Activated CD4-positive, alpha-beta T cell treated with anti-CD3 and anti-CD28 coated beads for 36 hours (primary cell): ENCODE results near the gene PPP2R3C. TPM values are rescaled to one million over a fixed set of nuclear protein-coding genes. Genes with fewer than 3 reads are reported as not detected.
"Not testable (repeated sequence)": the region's sequence is repeated elsewhere in the genome, so short reads cannot be mapped to it uniquely, and the experiment has no call there.

Experiments
- ATAC-seq: fragments of 200-7000 bp; cut with Tn5 transposase; one replicate; pipeline ENCODE4 v1.10.0; 2021; ENCODE audit warnings: mild to moderate bottlenecking, moderate library complexity
- CTCF ChIA-PET: fragments of 350-600 bp; sonication (Branson Sonifier 250); formaldehyde crosslinking; loops from one replicate; lab custom pipeline; 2021; ENCODE audit warnings: antibody characterized with exemption; lab: Charles Lee
- POLR2A ChIA-PET: fragments of 350-600 bp; sonication (Branson Sonifier 250); formaldehyde crosslinking; loops from one replicate; lab custom pipeline; 2021; ENCODE audit warnings: antibody characterized with exemption, inconsistent platforms; lab: Charles Lee
- DNase-seq: peaks from one replicate; pipeline ENCODE4 v3.0.0-alpha.2; 2020
- H3K27ac Mint-ChIP-seq: one replicate; pipeline ENCODE4 v1.8.0; 2021; ENCODE audit warnings: mixed read lengths
- H3K27me3 Mint-ChIP-seq: one replicate; pipeline ENCODE4 v1.8.0; 2021; ENCODE audit warnings: mixed read lengths
- H3K36me3 Mint-ChIP-seq: one replicate; pipeline ENCODE4 v1.8.0; 2021; ENCODE audit warnings: low read depth, mixed read lengths
- H3K4me1 Mint-ChIP-seq: one replicate; pipeline ENCODE4 v1.8.0; 2021; ENCODE audit warnings: mixed read lengths
- H3K4me3 Mint-ChIP-seq: one replicate; pipeline ENCODE4 v1.8.0; 2021; ENCODE audit warnings: mild to moderate bottlenecking, moderate library complexity, mixed read lengths
- H3K9me3 Mint-ChIP-seq: one replicate; pipeline ENCODE4 v1.8.0; 2021; ENCODE audit warnings: low read depth, mixed read lengths
- intact Hi-C, 2 experiments: fragments of 100-400 bp; cut with DNase I in 1 of 2; cut with micrococcal nuclease in 1 of 2; formaldehyde crosslinking; loops; one replicate each; pipeline versions ENCODE4 v1.14.2 to v1.15.1; 2022 to 2024; cut with DNase I, micrococcal nuclease
- total RNA-seq, 2 experiments: library from RNA; stranded (reverse); gene quantifications; one replicate each; pipeline ENCODE4 v1.2.3, GENCODE V29; 2021

PPP2R3C gene
- total RNA-seq, 2 experiments from 2014 or later, result 43.8 to 53.5 TPM

- H3K27ac Mint-ChIP-seq, CTCF ChIA-PET, intact Hi-C loops, H3K27me3 Mint-ChIP-seq, H3K4me1 Mint-ChIP-seq, H3K4me3 Mint-ChIP-seq, DNase-seq, ATAC-seq, H3K9me3 Mint-ChIP-seq: not testable (repeated sequence)
- peaks cover 16% of the 10 kb centered on the region for H3K36me3 Mint-ChIP-seq
- POLR2A ChIA-PET, result interaction anchor here (0.6 kb wide), 1 partner anchor 82 kb away, joined by 5 read pairs; no protein-coding TSS in a partner anchor
Measured at GRCh38 chr14:35065731-35066130, 56.1 kb downstream of the PPP2R3C start.

GRCh38 chr14:35061113-35061791, 60.5 kb downstream of the PPP2R3C start:
- H3K27me3 Mint-ChIP-seq, H3K4me3 Mint-ChIP-seq, H3K4me1 Mint-ChIP-seq, intact Hi-C loops, H3K9me3 Mint-ChIP-seq, ATAC-seq, H3K27ac Mint-ChIP-seq, DNase-seq, POLR2A ChIA-PET: not testable (repeated sequence)
- peaks cover 18% of the 10 kb centered on the region for H3K36me3 Mint-ChIP-seq
- CTCF ChIA-PET, result interaction anchor here (0.6 kb wide), 3 partner anchors 138 to 468 kb away, joined by 3 to 4 read pairs (median 3); no protein-coding TSS in a partner anchor

- no peak overlapping the region for H3K27ac Mint-ChIP-seq
- no peak for DNase-seq
- intact Hi-C loops, result no loop called here
- peaks cover 30% of the 10 kb centered on the region for H3K36me3 Mint-ChIP-seq
- ATAC-seq, result no peak
- no peaks in the 10 kb centered on the region for H3K9me3 Mint-ChIP-seq
- ChIA-PET POLR2A (no interaction called here), CTCF (no interaction called here)
- H3K27me3 Mint-ChIP-seq, result no peaks in the 10 kb centered on the region
- no peak overlapping the region for H3K4me3 Mint-ChIP-seq
- peaks cover 9% of the 10 kb centered on the region for H3K4me1 Mint-ChIP-seq
Measured at GRCh38 chr14:35052637-35053036, 69.2 kb downstream of the PPP2R3C start.

GRCh38 chr14:35051796-35052195, 70.0 kb downstream of the PPP2R3C start:
- CTCF ChIA-PET, result no interaction called here
- no peak overlapping the region for H3K27ac Mint-ChIP-seq
- no peak for DNase-seq
- H3K4me1 Mint-ChIP-seq, result peaks cover 12% of the 10 kb centered on the region
- POLR2A ChIA-PET, result no interaction called here
- no peaks in the 10 kb centered on the region for H3K9me3 Mint-ChIP-seq
- H3K4me3 Mint-ChIP-seq, result no peak overlapping the region
- H3K27me3 Mint-ChIP-seq, result no peaks in the 10 kb centered on the region
- ATAC-seq, result no peak
- peaks cover 27% of the 10 kb centered on the region for H3K36me3 Mint-ChIP-seq
- intact Hi-C loops, result no loop called here

GRCh38 chr14:35050652-35051051, 71.1 kb downstream of the PPP2R3C start:
- ATAC-seq (no peak), DNase-seq (no peak)
- intact Hi-C loops, result no loop called here
- Mint-ChIP-seq H3K27me3 (no peaks in the 10 kb centered on the region), H3K9me3 (no peaks in the 10 kb centered on the region), H3K4me1 (peaks cover 14% of the 10 kb centered on the region), H3K27ac (no peak overlapping the region), H3K36me3 (peaks cover 25% of the 10 kb centered on the region), H3K4me3 (no peak overlapping the region)
- CTCF ChIA-PET, result interaction anchor here (0.6 to 1.1 kb wide), 3 partner anchors 14 to 177 kb away, joined by 3 to 4 read pairs (median 3); no protein-coding TSS in a partner anchor
- POLR2A ChIA-PET, result no interaction called here

GRCh38 chr14:35047976-35048513, 73.7 kb downstream of the PPP2R3C start:
- ATAC-seq, result no peak
- Mint-ChIP-seq H3K27ac (peak overlapping the region; percentile 53), H3K4me3 (peak overlapping the region; percentile 95), H3K9me3 (no peaks in the 10 kb centered on the region), H3K4me1 (peaks cover 23% of the 10 kb centered on the region), H3K27me3 (no peaks in the 10 kb centered on the region), H3K36me3 (peaks cover 21% of the 10 kb centered on the region)
- intact Hi-C loops, result loop anchor here (2.0 to 10.0 kb wide), 7 partner anchors 75 to 1267 kb away; partner anchors contain the start of genes PSMA6 (in 2 of the 2), PRORP (in 1 of the 2) and RALGAPA1 (in 1 of the 2)
- POLR2A ChIA-PET, result interaction anchor here (0.6 kb wide), 1 partner anchor 355 kb away, joined by 3 read pairs; no protein-coding TSS in a partner anchor
- CTCF ChIA-PET, result no interaction called here
- no peak for DNase-seq

- DNase-seq (no peak), ATAC-seq (peak; percentile 23)
- Mint-ChIP-seq H3K27me3 (no peaks in the 10 kb centered on the region), H3K9me3 (no peaks in the 10 kb centered on the region), H3K4me3 (peak overlapping the region; percentile 95), H3K36me3 (peaks cover 20% of the 10 kb centered on the region), H3K27ac (peak overlapping the region; percentile 95), H3K4me1 (peaks cover 23% of the 10 kb centered on the region)
- ChIA-PET CTCF (interaction anchor here (0.6 to 2.2 kb wide), 8 partner anchors 10 to 324 kb away, joined by 3 to 6 read pairs (median 4); partner anchors contain the start of gene BAZ1A), POLR2A (interaction anchor here (0.6 to 2.3 kb wide), 5 partner anchors 48 to 370 kb away, joined by 3 to 21 read pairs (median 17); partner anchors contain the start of genes PPP2R3C, PRORP and SRP54)
- intact Hi-C loops, result loop anchor here (1.0 to 10.0 kb wide), 15 partner anchors 65 to 1268 kb away; partner anchors contain the start of genes PRORP (in 2 of the 2), PSMA6 (in 2 of the 2), RALGAPA1 (in 2 of the 2) and SRP54 (in 2 of the 2)
Measured at GRCh38 chr14:35046751-35047536, 74.8 kb downstream of the PPP2R3C start.

- peak within 1 kb of the TSS; percentile 99 for H3K27ac Mint-ChIP-seq
- H3K4me3 Mint-ChIP-seq, result peak within 1 kb of the TSS; percentile 95
- ChIA-PET CTCF (interaction anchor here (0.6 to 2.2 kb wide), 7 partner anchors 10 to 323 kb away, joined by 3 to 6 read pairs (median 4); partner anchors contain the start of gene BAZ1A), POLR2A (interaction anchor here (0.5 to 2.3 kb wide), 13 partner anchors 15 to 370 kb away, joined by 3 to 21 read pairs (median 5); partner anchors contain the start of genes BAZ1A, NFKBIA, PPP2R3C and PRORP)
- ATAC-seq (peak; percentile 94), DNase-seq (peak; percentile 100)
- no peaks in the 10 kb centered on the region for H3K27me3 Mint-ChIP-seq
- intact Hi-C loops, result loop anchor here (1.0 to 10.0 kb wide), 15 partner anchors 64 to 1269 kb away; partner anchors contain the start of genes PRORP (in 2 of the 2), PSMA6 (in 2 of the 2), RALGAPA1 (in 2 of the 2) and SRP54 (in 2 of the 2)
- H3K4me1 Mint-ChIP-seq, result peaks cover 23% of the 10 kb centered on the region
- peaks cover 20% of the 10 kb centered on the region for H3K36me3 Mint-ChIP-seq
- H3K9me3 Mint-ChIP-seq, result no peaks in the 10 kb centered on the region
Measured at GRCh38 chr14:35046048-35046750, 75.6 kb downstream of the PPP2R3C start, which contains the start of gene FAM177A1. FAM177A1 (plus strand) TSS chr14:35046272; CDS start chr14:35046464, 192 bp downstream.

GRCh38 chr14:35045798-35046047, 76.1 kb downstream of the PPP2R3C start:
- H3K4me1 Mint-ChIP-seq, result peaks cover 23% of the 10 kb centered on the region
- CTCF ChIA-PET, result interaction anchor here (1.2 to 2.2 kb wide), 3 partner anchors 9 to 323 kb away, joined by 4 to 6 read pairs (median 4); no protein-coding TSS in a partner anchor
- DNase-seq (no peak), ATAC-seq (no peak)
- no peaks in the 10 kb centered on the region for H3K9me3 Mint-ChIP-seq
- peak overlapping the region; percentile 99 for H3K27ac Mint-ChIP-seq
- H3K27me3 Mint-ChIP-seq, result no peaks in the 10 kb centered on the region
- intact Hi-C loops, result loop anchor here (1.0 to 10.0 kb wide), 15 partner anchors 63 to 1269 kb away; partner anchors contain the start of genes PRORP (in 2 of the 2), PSMA6 (in 2 of the 2), RALGAPA1 (in 2 of the 2) and SRP54 (in 2 of the 2)
- H3K4me3 Mint-ChIP-seq, result peak overlapping the region; percentile 95
- peaks cover 18% of the 10 kb centered on the region for H3K36me3 Mint-ChIP-seq
- POLR2A ChIA-PET, result interaction anchor here (0.5 to 2.3 kb wide), 12 partner anchors 14 to 371 kb away, joined by 3 to 21 read pairs (median 6); partner anchors contain the start of genes BAZ1A, NFKBIA, PPP2R3C and PRORP
